MM.1S (cell line): ENCODE data around the gene RPS16.

Experiments used
- DNase-seq: peaks from one replicate; pipeline ENCODE4 v3.0.0-alpha.2; 2015
- H2AFZ ChIP-seq: fragments of 300-600 bp; sonication (generic); 2 replicates; pipeline ENCODE4 v1.6.0; 2016; ENCODE audit warnings: antibody characterized with exemption, low read length
- H3F3A ChIP-seq: fragments of 300-600 bp; sonication (generic); 2 replicates; pipeline ENCODE4 v1.6.1; 2016; ENCODE audit warnings: mild to moderate bottlenecking, antibody characterized with exemption, low read length, moderate library complexity, mixed read lengths; ENCODE audit not compliant: insufficient read depth
- H3K27ac ChIP-seq: fragments of 300-600 bp; sonication (generic); 2 replicates; pipeline ENCODE4 v1.5.1; 2016; ENCODE audit warnings: mild to moderate bottlenecking, low read length
- H3K27me3 ChIP-seq: fragments of 300-600 bp; sonication (generic); replicated peaks from 2 replicates; pipeline ENCODE4 v1.6.0; 2016; ENCODE audit warnings: low read length; ENCODE audit not compliant: insufficient read depth
- H3K36me3 ChIP-seq: fragments of 300-600 bp; sonication (generic); replicated peaks from 2 replicates; pipeline ENCODE4 v1.6.1; 2016; ENCODE audit warnings: mild to moderate bottlenecking, low read length, mixed read lengths; ENCODE audit not compliant: insufficient read depth
- H3K4me1 ChIP-seq: fragments of 300-600 bp; sonication (generic); 2 replicates; pipeline ENCODE4 v1.6.1; 2016; ENCODE audit warnings: low read length, mixed read lengths
- H3K4me2 ChIP-seq: fragments of 300-600 bp; sonication (generic); 2 replicates; pipeline ENCODE4 v1.6.0; 2016; ENCODE audit warnings: low read depth, low read length
- H3K4me3 ChIP-seq: fragments of 300-600 bp; sonication (generic); 2 replicates; pipeline ENCODE4 v1.5.1; 2016; ENCODE audit warnings: low read length, mixed read lengths
- H3K79me2 ChIP-seq: fragments of 300-600 bp; sonication (generic); 2 replicates; pipeline ENCODE4 v1.6.1; 2016; ENCODE audit warnings: mixed run types, low read length, mixed read lengths
- H3K9ac ChIP-seq: fragments of 300-600 bp; sonication (generic); 2 replicates; pipeline ENCODE4 v1.6.1; 2016; ENCODE audit warnings: low read length, mixed read lengths
- H3K9me2 ChIP-seq: fragments of 300-600 bp; sonication (generic); replicated peaks from 2 replicates; pipeline ENCODE4 v1.6.1; 2016; ENCODE audit warnings: mild to moderate bottlenecking, low read length, mixed read lengths; ENCODE audit not compliant: insufficient read depth
- H3K9me3 ChIP-seq: fragments of 300-600 bp; sonication (generic); replicated peaks from 2 replicates; pipeline ENCODE4 v1.6.1; 2016; ENCODE audit warnings: mild to moderate bottlenecking, low read length, mixed read lengths; ENCODE audit not compliant: insufficient read depth
- H4K20me1 ChIP-seq: fragments of 300-600 bp; sonication (generic); 2 replicates; pipeline ENCODE4 v1.6.1; 2016; ENCODE audit warnings: mild to moderate bottlenecking, low read length, moderate library complexity, mixed read lengths; ENCODE audit not compliant: insufficient read depth
- CTCF ChIP-seq: fragments of 300-600 bp; sonication (generic); IDR thresholded peaks from 2 replicates; pipeline ENCODE4 v1.5.1; 2016; ENCODE audit warnings: antibody characterized with exemption, low read length, mixed read lengths
- EZH2 ChIP-seq: fragments of 300-600 bp; sonication (generic); optimal IDR thresholded peaks from 2 replicates; pipeline ENCODE3; 2017; ENCODE audit warnings: low read depth, mild to moderate bottlenecking, antibody characterized with exemption, low read length, mixed read lengths
- EZH2phosphoT487 ChIP-seq: fragments of 300-600 bp; sonication (generic); IDR thresholded peaks from 2 replicates; pipeline ENCODE4 v1.6.1; 2018; ENCODE audit warnings: antibody characterized with exemption, low read length

Gene RPS16

GRCh38 chr19:39405261-39405957 lies 30.3 kb downstream of the RPS16 start:
- peaks cover 20% of the 10 kb centered on the region; the same call in 1 of the 2 replicates for H4K20me1 ChIP-seq
- H3K4me3 ChIP-seq: peak overlapping the region; percentile 98
- H3K4me2 ChIP-seq: peak overlapping the region; percentile 94
- H3K9ac ChIP-seq: peak overlapping the region; percentile 100
- peaks cover 24% of the 10 kb centered on the region for H3K79me2 ChIP-seq
- no peak for TF ChIP-seq EZH2phosphoT487
- TF ChIP-seq EZH2: no peak
- no peak for TF ChIP-seq CTCF
- no peaks in the 10 kb centered on the region for H3K9me2 ChIP-seq
- no peak overlapping the region for H2AFZ ChIP-seq
- no peaks in the 10 kb centered on the region for H3K27me3 ChIP-seq
- peaks cover 38% of the 10 kb centered on the region for H3K4me1 ChIP-seq
- DNase-seq: peak; percentile 77
- peaks cover 94% of the 10 kb centered on the region for H3F3A ChIP-seq
- H3K9me3 ChIP-seq: no peaks in the 10 kb centered on the region
- peak overlapping the region; percentile 100 for H3K27ac ChIP-seq
- H3K36me3 ChIP-seq: peaks cover 12% of the 10 kb centered on the region; the same call in 1 of the 2 replicates

GRCh38 chr19:39403331-39404312 lies 32.1 kb downstream of the RPS16 start:
- TF ChIP-seq EZH2: no peak
- Histone ChIP-seq H3K27me3 (no peaks in the 10 kb centered on the region), H4K20me1 (peaks cover 17% of the 10 kb centered on the region; the same call in 1 of the 2 replicates), H3K36me3 (peaks cover 10% of the 10 kb centered on the region; the same call in 1 of the 2 replicates), H3K4me2 (peak overlapping the region; percentile 94), H3K4me1 (peaks cover 37% of the 10 kb centered on the region), H3K4me3 (peak overlapping the region; percentile 60), H3K9me3 (no peaks in the 10 kb centered on the region), H3K9ac (peak overlapping the region; percentile 100), H3K9me2 (no peaks in the 10 kb centered on the region), H3K79me2 (peaks cover 20% of the 10 kb centered on the region), H3F3A (peaks cover 82% of the 10 kb centered on the region), H2AFZ (no peak overlapping the region), H3K27ac (peak overlapping the region; percentile 100)
- peak; percentile 89 for DNase-seq

- Histone ChIP-seq H3K9me3 (no peaks in the 10 kb centered on the region), H3K27ac (peak overlapping the region; percentile 100), H3K4me2 (peak overlapping the region; percentile 94), H3K9ac (peak overlapping the region; percentile 100), H3K9me2 (no peaks in the 10 kb centered on the region), H3K27me3 (no peaks in the 10 kb centered on the region), H3K4me1 (peaks cover 47% of the 10 kb centered on the region), H2AFZ (peak overlapping the region; percentile 49), H3F3A (peaks cover 81% of the 10 kb centered on the region), H3K36me3 (0 out of 2 replicates have a peak, but pooled peaks cover under 1% of the 10 kb centered on the region), H3K79me2 (peaks cover 17% of the 10 kb centered on the region), H3K4me3 (peak overlapping the region; percentile 60), H4K20me1 (peaks cover 7% of the 10 kb centered on the region; the same call in 1 of the 2 replicates)
- peak; percentile 91 for DNase-seq
- TF ChIP-seq EZH2: no peak
- TF ChIP-seq EZH2phosphoT487: no peak
- no peak for TF ChIP-seq CTCF
These were observed 33.1 kb downstream of the RPS16 start for GRCh38 chr19:39402346-39403300.
